Measurements from ENCODE around the gene FYB1. TPM values are rescaled to one million over a fixed set of nuclear protein-coding genes. Genes with fewer than 3 reads are reported as not detected.

Gene FYB1
- total RNA-seq, 4 donors from 2014 or later, result 1.8 to 16.5 (median 4.8) TPM

DNA sequence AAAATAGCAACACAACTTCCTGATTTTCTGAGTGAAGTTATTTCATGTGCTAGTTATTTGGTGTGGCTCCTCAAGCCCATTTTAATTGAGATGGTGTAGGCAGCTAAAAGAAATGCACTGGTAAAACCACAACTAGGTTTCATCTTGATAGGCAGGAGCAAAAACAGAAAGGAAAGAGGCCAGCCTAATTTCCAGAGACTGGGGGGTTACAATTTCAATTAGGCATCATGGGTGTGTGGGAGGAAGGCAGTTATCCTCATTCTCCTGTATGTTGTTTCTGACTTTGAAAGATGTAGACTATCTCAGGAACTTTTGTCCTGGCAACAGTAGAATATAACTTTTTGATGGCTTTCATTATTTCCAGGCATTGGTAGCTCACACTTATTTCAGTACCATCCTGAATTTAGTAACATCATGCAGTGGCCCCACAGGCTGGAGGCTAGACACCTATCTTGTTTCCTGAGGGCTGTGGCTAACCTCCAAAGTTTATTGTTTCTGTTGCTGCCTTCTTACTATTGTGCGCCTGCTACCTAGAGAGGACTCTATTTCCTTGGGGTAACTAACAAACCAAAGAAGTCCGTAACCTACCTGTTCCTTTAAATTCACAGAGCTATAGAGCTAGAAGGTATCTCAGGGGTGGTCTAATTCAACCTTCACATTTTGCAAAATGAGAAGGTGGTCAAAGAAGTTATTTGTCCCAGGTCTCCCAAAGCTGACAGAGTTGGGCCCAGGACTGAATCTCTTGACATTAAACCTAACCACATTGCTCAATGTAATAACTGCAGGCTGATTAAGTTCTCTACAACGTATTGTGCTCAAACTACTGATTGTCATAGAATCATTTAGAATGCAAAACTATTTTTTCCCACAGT lies 42.4 kb downstream of the FYB1 start:
- Histone ChIP-seq H3K27me3 (no peaks in the 10 kb centered on the region), H3K36me3 (no peaks in the 10 kb centered on the region), H3K4me1 (no peaks in the 10 kb centered on the region), H3K27ac (no peak overlapping the region), H3K9me3 (no peaks in the 10 kb centered on the region), H3K4me3 (no peak overlapping the region)
- DNase-seq, result no peak
- TF ChIP-seq POLR2A (IDR thresholded peaks at IDR 0.05), result no peak
- TF ChIP-seq, protein P1, sequence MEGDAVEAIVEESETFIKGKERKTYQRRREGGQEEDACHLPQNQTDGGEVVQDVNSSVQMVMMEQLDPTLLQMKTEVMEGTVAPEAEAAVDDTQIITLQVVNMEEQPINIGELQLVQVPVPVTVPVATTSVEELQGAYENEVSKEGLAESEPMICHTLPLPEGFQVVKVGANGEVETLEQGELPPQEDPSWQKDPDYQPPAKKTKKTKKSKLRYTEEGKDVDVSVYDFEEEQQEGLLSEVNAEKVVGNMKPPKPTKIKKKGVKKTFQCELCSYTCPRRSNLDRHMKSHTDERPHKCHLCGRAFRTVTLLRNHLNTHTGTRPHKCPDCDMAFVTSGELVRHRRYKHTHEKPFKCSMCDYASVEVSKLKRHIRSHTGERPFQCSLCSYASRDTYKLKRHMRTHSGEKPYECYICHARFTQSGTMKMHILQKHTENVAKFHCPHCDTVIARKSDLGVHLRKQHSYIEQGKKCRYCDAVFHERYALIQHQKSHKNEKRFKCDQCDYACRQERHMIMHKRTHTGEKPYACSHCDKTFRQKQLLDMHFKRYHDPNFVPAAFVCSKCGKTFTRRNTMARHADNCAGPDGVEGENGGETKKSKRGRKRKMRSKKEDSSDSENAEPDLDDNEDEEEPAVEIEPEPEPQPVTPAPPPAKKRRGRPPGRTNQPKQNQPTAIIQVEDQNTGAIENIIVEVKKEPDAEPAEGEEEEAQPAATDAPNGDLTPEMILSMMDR (IDR thresholded peaks at IDR 0.05), result no peak
- intact Hi-C loops (cut with DNase I; ENCODE audit: low total_unique reads), result no loop called here

DNA sequence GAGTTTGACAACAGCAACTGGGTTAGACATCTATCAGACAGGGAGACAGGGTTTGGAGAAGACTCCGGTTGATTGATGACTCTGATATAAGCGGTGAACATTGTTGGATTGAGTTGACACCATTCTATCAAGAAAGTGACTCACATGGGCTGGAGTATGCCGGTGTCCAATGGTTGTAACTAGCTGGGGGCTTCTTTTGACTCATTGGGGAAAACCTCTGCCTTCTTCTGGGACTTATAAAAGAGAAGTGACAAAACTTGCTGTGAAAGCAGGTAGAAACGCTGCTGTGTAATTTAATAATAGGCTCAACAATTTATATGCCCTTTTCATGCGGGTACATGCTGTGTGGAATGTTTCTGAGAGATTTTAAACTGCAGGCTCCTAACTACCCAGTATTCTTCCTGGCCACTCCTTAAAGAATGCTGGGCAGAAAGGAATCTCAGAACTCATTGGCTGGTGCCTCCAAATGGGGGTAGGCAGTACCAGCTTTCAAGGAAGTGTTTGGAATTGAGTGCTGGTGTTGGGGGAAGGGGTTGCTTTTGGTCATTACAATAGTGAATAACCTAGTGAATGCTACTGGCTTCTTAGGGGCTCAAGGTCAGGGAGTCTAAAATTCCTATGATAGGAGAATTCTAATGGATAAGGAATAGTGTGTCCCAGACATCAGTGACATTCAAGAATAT lies 43.9 kb downstream of the FYB1 start:
- H3K9me3 ChIP-seq, result no peaks in the 10 kb centered on the region
- no peak overlapping the region for H3K4me3 ChIP-seq
- H3K27ac ChIP-seq, result no peak overlapping the region
- TF ChIP-seq POLR2A (IDR thresholded peaks at IDR 0.05), result no peak
- TF ChIP-seq, protein P1 (IDR thresholded peaks at IDR 0.05), result no peak
- H3K36me3 ChIP-seq, result no peaks in the 10 kb centered on the region
- H3K27me3 ChIP-seq, result no peaks in the 10 kb centered on the region
- no peak for DNase-seq
- intact Hi-C loops (cut with DNase I; ENCODE audit: low total_unique reads), result no loop called here
- no peaks in the 10 kb centered on the region for H3K4me1 ChIP-seq

DNA sequence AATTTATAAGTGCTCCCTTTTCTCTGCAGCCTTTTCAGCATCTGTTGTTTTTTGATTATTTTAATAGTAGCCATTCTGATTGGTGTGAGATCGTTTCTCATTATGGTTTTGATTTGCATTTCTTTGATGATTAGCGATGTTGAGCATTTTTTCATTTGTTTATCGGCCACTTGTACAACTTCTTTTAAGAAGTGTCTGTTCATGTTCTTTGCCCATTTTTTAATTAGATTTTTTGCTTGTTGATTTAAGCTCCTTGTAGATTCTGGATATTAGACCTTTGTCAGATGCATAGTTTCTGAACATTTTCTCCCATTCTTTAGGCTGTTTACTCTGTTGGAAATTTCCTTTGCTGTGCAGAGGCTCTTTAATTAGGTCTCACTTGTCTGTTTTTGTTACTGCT lies 46.3 kb downstream of the FYB1 start:
- Histone ChIP-seq H3K4me3 (no peak overlapping the region), H3K36me3 (no peaks in the 10 kb centered on the region), H3K27me3 (no peaks in the 10 kb centered on the region), H3K4me1 (no peaks in the 10 kb centered on the region), H3K27ac (no peak overlapping the region), H3K9me3 (no peaks in the 10 kb centered on the region)
- DNase-seq, result no peak
- intact Hi-C loops (cut with DNase I; ENCODE audit: low total_unique reads), result no loop called here
- TF ChIP-seq, protein P1 (IDR thresholded peaks at IDR 0.05), result no peak
- TF ChIP-seq POLR2A (IDR thresholded peaks at IDR 0.05), result no peak

DNA sequence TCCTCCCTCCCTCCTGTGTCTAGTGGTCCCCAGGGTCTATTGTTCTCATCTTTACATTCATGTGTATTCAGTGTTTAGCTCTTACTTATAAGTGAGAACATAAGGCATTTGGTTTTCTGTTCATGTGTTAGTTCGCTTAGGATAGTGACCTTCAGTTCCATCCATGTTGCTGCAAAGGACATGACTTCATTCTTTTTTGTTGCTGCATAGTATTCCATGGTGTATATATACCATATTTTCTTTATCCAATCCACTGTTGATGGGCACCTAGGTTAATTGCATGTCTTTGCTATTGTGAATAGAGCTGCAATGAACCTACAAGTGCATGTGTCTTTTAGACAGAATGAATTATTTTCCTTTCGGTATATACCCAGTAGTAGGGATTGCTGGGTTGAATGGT lies 46.8 kb downstream of the FYB1 start:
- Histone ChIP-seq H3K4me3 (no peak overlapping the region), H3K27me3 (no peaks in the 10 kb centered on the region), H3K4me1 (no peaks in the 10 kb centered on the region), H3K27ac (no peak overlapping the region), H3K36me3 (no peaks in the 10 kb centered on the region), H3K9me3 (no peaks in the 10 kb centered on the region)
- intact Hi-C loops (cut with DNase I; ENCODE audit: low total_unique reads), result no loop called here
- no peak for DNase-seq
- no peak for TF ChIP-seq POLR2A (IDR thresholded peaks at IDR 0.05)
- TF ChIP-seq, protein P1 (IDR thresholded peaks at IDR 0.05), result no peak

DNA sequence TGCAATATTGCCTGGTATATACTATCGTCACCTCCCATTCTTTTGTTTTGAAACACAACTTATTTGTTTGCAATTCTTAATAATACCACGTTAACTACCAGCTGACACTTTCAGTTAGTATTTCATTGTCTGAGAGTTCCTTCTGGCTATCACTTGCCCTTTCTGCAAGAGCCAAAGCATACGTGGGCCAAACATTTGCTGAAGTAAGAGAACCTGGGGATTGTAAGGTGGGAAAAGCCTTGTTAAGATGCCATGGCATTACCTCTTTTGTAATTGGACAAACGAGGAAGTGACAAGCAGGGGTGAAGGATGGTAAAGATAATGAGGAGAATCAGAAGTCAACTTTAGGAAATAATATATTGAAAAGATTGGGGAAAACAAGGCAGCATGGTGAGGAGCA lies 47.7 kb downstream of the FYB1 start:
- DNase-seq, result no peak
- intact Hi-C loops (cut with DNase I; ENCODE audit: low total_unique reads), result no loop called here

More for the DNA sequence above, 47.7 kb downstream of the FYB1 start:
- H3K27me3 ChIP-seq, result no peaks in the 10 kb centered on the region
- H3K9me3 ChIP-seq, result no peaks in the 10 kb centered on the region
- no peaks in the 10 kb centered on the region for H3K4me1 ChIP-seq
- no peak overlapping the region for H3K27ac ChIP-seq
- TF ChIP-seq POLR2A (IDR thresholded peaks at IDR 0.05), result no peak
- TF ChIP-seq, protein P1 (IDR thresholded peaks at IDR 0.05), result no peak
- no peaks in the 10 kb centered on the region for H3K36me3 ChIP-seq
- H3K4me3 ChIP-seq, result no peak overlapping the region
